ENCODE measurements around the gene DNAH5.
"Not testable (repeated sequence)": the region's sequence is repeated elsewhere in the genome, so short reads cannot be mapped to it uniquely, and the experiment has no call there.

DNAH5 gene

DNA sequence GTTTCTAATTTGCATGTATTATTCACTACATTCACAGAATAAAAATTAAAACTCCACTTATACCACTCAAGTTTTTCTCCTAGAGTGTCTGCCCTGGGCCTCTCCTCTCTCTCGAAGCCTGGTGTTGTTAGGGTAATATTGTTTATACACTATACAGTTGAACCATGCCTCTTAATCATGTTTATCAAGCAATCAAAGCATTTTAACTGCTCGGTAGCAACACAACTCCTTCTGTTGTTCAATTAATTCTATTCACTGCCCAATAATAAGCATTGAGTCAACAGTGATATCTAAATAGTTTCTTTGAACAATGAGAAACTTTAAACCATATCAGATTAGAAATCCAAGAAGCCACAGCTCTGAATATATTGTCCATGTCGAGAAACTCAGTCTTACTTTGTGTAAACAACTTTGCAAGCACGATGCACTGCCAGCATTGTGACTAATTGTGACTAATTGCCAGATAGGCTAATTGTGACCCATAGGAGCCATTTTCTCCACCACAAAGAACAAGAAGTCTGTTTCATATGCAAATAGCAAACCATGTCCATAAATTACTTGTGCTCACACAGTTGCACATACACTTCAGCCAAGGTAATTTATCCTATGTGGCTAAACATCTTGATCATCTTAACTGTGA, at the start of gene DNAH5:
Gene DNAH5 (minus strand): TSS at position 129 of the 640 bp plus-strand sequence. CDS start 250 bp downstream, outside the sequence.
- DNase-seq: no peak

GRCh38 chr5:13993926-13994325, 49.4 kb upstream of the DNAH5 start:
- DNase-seq: no peak

- DNase-seq: no peak
Observed at GRCh38 chr5:13992795-13993194, 48.3 kb upstream of the DNAH5 start.

- DNase-seq: no peak
Observed at GRCh38 chr5:13991365-13991764, 46.9 kb upstream of the DNAH5 start.

DNA sequence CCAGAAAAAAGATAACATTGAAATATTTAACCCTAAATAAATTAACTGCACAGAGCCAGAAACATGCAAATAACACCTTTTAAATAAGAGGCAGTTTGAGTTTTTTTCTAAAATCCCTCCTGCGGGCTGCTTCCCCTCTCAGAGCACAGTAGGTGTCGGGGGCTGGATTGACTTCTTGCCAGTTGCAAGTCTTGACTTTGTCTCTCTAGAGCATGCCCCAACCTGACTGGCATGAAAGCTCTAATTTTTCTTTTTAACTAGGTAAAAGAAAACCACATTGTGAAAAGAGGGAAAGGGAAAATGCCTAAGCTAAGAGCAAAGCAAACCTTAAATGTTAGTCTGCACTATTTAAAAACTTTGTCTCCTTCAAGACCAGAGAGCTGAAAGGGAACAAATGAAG, 46.4 kb upstream of the DNAH5 start:
- DNase-seq: no peak

DNA sequence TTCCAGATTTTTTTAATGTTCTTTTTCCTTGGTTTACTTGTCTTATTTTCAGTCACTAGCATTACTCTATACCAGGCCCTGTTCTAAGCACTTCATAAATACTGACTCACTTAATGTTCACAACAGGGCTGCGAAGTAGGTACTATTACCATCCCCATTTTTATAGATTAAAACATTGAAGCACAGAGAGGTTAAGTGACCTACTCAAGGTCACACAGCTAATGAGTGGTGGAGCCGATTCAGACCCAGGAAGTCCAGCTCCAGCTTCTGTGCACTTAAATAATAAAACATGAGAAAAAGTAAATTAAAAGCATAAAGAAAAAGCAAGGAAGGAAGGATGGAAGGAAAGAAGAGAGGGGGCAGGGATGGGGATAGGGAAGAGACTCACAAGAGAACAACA, 45.3 kb upstream of the DNAH5 start:
- no peak for DNase-seq

DNA sequence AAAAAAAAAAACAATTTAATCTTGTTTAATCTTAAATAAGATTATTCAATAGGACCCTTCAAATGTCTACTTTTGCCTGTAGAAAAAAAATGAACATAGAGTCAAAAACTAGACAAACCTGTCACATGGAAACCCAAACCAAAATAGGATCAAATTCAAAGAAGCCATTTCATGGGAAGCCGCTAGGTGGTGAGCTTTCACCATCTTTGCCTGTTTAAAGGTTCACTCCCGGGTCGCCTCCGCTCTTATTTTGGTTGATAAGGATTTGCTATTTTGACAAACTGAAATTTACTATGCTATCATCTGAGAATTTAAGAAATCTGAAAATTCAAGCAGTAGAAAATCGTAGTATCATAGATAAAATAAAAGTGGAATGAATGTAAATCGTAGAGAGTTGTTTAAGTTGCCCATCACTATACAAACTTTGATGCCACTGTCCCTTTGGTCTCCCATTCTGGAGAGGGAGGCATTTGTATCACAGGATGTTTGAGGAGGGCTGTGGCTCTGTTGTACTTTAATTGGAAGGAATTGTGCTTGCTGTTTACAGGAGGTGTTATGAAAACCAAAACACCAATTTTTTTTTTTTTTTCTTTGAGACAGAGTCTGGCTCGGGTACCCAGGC, 43.5 kb upstream of the DNAH5 start:
- peak in 1 of 2 donors; percentile 2 for DNase-seq

GRCh38 chr5:13985731-13986418, 41.4 kb upstream of the DNAH5 start:
- no peak for DNase-seq

DNA sequence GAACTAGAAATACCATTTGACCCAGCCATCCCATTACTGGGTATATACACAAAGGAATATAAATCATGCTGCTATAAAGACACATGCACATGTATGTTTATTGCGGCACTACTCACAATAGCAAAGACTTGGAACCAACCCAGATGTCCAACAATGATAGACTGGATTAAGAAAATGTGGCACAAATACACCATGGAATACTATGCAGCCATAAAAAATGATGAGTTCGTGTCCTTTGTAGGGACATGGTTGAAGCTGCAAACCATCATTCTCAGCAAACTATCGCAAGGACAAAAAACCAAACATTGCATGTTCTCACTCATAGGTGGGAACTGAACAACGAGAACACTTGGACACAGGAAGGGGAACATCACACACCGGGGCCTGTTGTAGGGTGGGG, 40.4 kb upstream of the DNAH5 start:
- DNase-seq: not testable (repeated sequence)

DNA sequence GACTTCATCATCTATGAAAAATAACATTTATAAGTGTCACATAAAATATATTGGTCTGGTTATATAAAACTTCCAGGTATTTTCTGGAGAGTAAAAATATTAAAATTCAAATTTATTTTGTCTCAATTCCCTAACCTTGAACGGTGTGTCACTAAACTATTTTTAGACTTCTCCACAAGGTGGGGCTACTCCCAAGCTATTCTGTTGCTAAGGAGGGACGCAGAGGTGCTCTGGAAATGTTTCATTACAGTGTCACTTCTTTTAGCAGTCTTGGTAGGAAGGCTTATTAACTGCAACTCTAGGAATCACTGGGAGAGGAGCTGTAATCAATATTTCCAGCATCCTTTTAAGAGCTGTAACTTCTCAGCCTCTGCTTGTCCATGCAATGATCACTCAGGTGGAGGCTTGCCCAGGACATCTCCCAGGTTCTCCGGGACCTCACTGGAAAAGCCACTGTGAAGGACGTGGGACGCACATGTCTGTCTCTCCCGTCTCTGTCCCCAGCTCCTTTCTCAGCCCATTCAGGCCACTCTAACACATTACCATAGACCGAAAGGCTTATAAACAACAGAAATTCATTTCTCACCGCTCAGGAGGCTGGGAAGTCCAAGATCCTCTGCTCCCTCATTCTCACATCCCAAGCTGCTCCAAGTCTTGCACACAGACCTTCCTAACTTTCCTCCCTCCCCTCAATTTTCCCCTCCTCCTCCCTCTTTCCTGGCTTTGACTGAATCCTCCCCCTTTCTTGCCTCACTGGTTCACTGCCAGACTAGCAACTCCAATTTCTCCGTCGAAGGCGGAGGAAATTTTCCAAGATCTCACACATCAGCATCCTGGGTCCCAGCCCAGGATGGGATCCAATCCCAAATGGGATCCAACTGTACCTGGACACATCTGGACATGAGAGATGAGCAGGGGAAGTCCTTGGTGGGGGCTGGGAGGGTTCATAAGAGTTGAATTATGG, 32.7 kb upstream of the DNAH5 start:
- no peak for DNase-seq

DNA sequence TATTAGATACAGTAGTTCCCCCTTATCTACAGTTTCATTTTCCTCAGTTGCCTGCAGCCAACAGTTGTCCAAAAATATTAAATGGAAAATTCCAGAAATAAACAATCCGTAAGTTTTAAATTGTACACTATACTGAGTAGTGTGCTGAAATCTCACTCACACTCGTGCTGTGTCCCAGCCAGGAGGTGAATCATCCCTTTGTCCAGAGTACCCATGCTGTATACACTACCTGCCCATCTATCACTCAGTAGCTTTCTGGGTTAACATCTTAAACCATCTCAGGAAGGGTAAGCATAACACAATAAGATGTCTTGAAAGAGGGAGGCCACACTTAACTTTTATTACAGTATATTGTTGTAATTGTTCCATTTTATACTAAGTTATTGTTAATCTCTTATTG, 31.7 kb upstream of the DNAH5 start:
- no peak for DNase-seq

- DNase-seq: no peak
Observed at GRCh38 chr5:13975246-13975645, 30.8 kb upstream of the DNAH5 start.

DNA sequence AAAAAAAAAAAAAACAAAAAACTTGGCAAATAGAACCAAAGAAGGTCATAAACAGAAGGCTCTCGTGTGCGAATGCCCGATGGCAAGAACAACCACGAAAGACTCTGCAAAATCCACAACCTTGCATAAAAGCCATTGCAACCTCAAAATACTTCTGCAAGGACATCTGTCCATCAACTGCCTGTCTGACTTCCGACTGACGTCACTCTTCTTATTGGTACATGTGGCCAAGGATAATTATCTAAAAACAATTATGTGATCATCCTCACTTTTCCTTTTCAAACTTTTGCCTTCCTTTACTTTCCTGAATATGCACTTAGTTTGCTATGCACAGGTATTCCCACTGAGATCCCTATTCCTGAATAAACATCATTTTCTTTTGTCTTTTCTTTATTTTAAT, 29.2 kb upstream of the DNAH5 start:
- DNase-seq: no peak

GRCh38 chr5:13972029-13972428, 27.5 kb upstream of the DNAH5 start:
- no peak for DNase-seq

GRCh38 chr5:13957032-13957645, 12.7 kb upstream of the DNAH5 start:
- no peak for DNase-seq

DNA sequence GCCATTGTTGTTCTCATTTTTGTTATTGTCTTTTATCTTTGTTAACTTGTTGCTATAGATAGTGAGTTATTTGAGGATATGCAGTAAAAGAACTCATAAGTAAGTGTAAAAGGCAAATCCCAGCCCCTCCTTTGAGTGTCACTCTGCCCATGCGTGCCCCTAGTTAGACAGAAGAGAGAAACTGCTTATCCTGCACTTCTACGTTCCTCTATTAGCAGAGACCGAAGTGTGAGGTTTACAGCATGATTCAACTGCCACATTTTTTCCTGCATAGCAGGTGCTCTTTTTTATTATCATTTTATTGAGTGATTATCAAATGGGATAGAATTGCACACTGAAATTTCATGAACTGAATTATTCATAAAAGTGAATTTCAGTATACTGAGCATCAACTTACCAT, 12.0 kb upstream of the DNAH5 start:
- no peak for DNase-seq

- no peak for DNase-seq
Observed at GRCh38 chr5:13955896-13956295, 11.4 kb upstream of the DNAH5 start.

- DNase-seq: no peak
Observed at GRCh38 chr5:13946111-13946510, 1.6 kb upstream of the DNAH5 start.

DNA sequence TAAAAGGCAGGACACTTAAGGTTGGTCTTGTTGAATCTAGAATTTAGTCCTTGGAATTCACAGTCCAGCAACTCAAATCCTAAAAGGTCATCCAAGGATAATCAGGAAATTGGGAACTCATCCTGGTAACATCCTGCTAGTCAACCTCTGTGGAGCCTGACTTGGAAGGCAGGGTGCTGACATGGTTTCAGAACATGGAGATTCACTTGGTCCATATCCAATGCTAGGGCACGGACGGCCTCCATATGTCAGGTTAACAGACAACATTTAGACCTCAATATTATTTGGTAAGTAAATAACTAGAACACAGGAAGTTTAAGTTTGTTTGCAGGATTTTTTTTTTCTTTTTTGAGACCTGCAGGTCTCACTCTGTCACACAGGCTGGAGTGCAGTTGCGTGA, 783 bp upstream of the DNAH5 start:
- DNase-seq: no peak

DNA sequence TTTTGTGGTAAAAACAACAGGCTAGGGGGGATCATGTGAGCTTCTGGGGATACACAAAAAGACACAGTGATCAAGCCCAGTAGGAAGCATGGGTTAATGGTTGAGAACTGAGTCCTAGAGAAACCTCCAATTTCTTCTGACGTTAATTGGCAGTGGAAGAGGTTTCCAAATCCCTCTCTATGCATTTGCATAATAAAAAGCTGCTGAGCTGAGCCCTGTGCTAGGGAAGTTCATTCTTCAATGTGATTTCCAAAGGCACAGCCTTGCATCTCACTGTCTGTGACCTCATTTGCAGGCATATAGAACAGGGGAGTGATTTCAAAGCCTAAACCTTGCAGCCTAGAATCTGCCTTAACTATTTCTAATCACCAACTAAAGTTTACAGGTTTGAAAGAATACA, 812 bp downstream of the DNAH5 start:
- no peak for DNase-seq

DNA sequence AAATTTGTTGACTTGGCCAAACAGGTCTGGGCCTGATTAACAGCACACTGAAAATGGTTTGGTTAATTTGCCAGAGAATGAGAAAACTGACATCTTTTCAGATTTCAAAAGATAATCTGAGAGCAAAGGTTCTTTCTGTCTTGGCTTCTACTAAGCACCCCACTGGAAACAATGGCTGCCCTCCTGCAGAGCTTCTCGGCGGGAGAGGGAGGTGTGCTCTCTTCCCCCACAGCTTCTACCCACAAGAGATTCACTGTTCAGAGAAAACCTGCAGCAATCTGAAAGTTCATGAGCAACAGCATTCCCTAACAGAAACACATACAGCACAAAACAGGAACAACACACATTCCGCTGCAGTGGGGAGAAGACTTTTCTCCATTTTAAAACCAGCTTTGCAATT, 3.0 kb downstream of the DNAH5 start:
- no peak for DNase-seq

DNA sequence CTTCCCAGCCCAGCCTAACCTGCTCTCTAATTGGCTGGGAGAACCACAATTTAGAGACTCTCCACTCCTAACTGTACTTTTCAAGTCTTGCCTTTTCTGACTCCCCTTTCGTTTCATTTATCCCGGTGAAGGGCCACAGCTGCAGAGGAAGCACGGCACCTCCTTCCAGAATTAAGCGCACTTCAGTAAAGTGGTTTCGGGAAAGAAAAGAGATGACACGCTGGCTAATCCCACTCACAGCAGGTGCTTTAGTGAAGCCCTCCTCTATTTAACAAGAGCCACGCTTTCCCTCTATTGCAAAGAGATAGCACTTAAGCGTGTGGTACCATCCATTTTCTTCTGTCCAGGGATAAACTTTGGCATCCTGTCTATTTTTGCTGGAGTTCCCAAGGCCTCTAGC, 4.8 kb downstream of the DNAH5 start:
- no peak for DNase-seq

- DNase-seq: no peak
Observed at GRCh38 chr5:13934921-13935320, 9.6 kb downstream of the DNAH5 start.

Measured in CD4-positive, alpha-beta T cell treated with Interleukin-1 beta for 1 hour (primary cell).